HEK293 (cell line): ENCODE results near the gene CHRM5.
A peak's percentile ranks its signal among the peaks of the same experiment; 100 is the strongest.

Experiments used
- BCL6B ChIP-seq: fragments of 450-650 bp; formaldehyde crosslinking; IDR thresholded peaks from 2 replicates; pipeline ENCODE4 v1.5.1; 2017; ENCODE audit warnings: missing biosample characterization, missing genetic modification characterization
- FEZF1 ChIP-seq: fragments of 450-650 bp; formaldehyde crosslinking; IDR thresholded peaks from 2 replicates; pipeline ENCODE4 v1.5.1; 2016; ENCODE audit warnings: missing biosample characterization, missing genetic modification characterization
- GLI2 ChIP-seq: fragments of 450-650 bp; formaldehyde crosslinking; IDR thresholded peaks from 2 replicates; pipeline ENCODE4; 2017; ENCODE audit warnings: missing biosample characterization, missing genetic modification characterization, low read depth, borderline replicate concordance
- GLIS2 ChIP-seq: fragments of 450-650 bp; formaldehyde crosslinking; IDR thresholded peaks from 2 replicates; pipeline ENCODE4 v1.5.1; 2016; ENCODE audit warnings: missing biosample characterization, missing genetic modification characterization
- HIC1 ChIP-seq: fragments of 450-650 bp; formaldehyde crosslinking; IDR thresholded peaks from 2 replicates; pipeline ENCODE4 v1.5.1; 2016; ENCODE audit warnings: missing biosample characterization, missing genetic modification characterization
- OVOL3 ChIP-seq: fragments of 450-650 bp; formaldehyde crosslinking; IDR thresholded peaks from 2 replicates; pipeline ENCODE4 v1.5.1; 2016; ENCODE audit warnings: missing biosample characterization, missing genetic modification characterization
- PATZ1 ChIP-seq: fragments of 450-650 bp; formaldehyde crosslinking; IDR thresholded peaks from 2 replicates; pipeline ENCODE4 v1.5.1; 2016; ENCODE audit warnings: missing biosample characterization, missing genetic modification characterization
- SALL2 ChIP-seq: fragments of 450-650 bp; formaldehyde crosslinking; IDR thresholded peaks from 2 replicates; pipeline ENCODE4 v1.5.0; 2017; ENCODE audit warnings: missing biosample characterization, mild to moderate bottlenecking, missing genetic modification characterization, borderline replicate concordance
- SCRT2 ChIP-seq: fragments of 450-650 bp; formaldehyde crosslinking; IDR thresholded peaks from 2 replicates; pipeline ENCODE4 v1.5.1; 2016; ENCODE audit warnings: missing biosample characterization, missing genetic modification characterization
- TCF7L2 ChIP-seq: IDR thresholded peaks from 2 replicates; pipeline ENCODE4 v1.6.1; 2011; ENCODE audit warnings: low read depth, mild to moderate bottlenecking, inconsistent platforms, low read length, moderate library complexity, borderline replicate concordance
- ZBTB17 ChIP-seq: fragments of 450-650 bp; formaldehyde crosslinking; IDR thresholded peaks from 2 replicates; pipeline ENCODE4 v1.5.1; 2016; ENCODE audit warnings: missing biosample characterization, missing genetic modification characterization
- ZBTB48 ChIP-seq: fragments of 450-650 bp; formaldehyde crosslinking; IDR thresholded peaks from 2 replicates; pipeline ENCODE4 v1.5.1; 2016; ENCODE audit warnings: missing biosample characterization, missing genetic modification characterization
- ZFP41 ChIP-seq: fragments of 450-650 bp; formaldehyde crosslinking; IDR thresholded peaks from 2 replicates; pipeline ENCODE4 v1.5.1; 2016; ENCODE audit warnings: missing biosample characterization, missing genetic modification characterization, borderline replicate concordance
- ZNF146 ChIP-seq: fragments of 450-650 bp; formaldehyde crosslinking; IDR thresholded peaks from 2 replicates; pipeline ENCODE4 v1.5.1; 2016; ENCODE audit warnings: missing biosample characterization, missing genetic modification characterization
- ZNF16 ChIP-seq: fragments of 450-650 bp; formaldehyde crosslinking; IDR thresholded peaks from 2 replicates; pipeline ENCODE4 v1.5.1; 2016; ENCODE audit warnings: low read depth, missing biosample characterization, missing genetic modification characterization
- ZNF184 ChIP-seq: fragments of 450-650 bp; IDR thresholded peaks from 2 replicates; pipeline ENCODE4 v1.5.1; 2018; ENCODE audit warnings: missing biosample characterization, mild to moderate bottlenecking, missing genetic modification characterization
- ZNF2 ChIP-seq: fragments of 450-650 bp; formaldehyde crosslinking; IDR thresholded peaks from 2 replicates; pipeline ENCODE4 v1.5.1; 2016; ENCODE audit warnings: missing biosample characterization, missing genetic modification characterization
- ZNF292 ChIP-seq: fragments of 450-650 bp; formaldehyde crosslinking; IDR thresholded peaks from 2 replicates; pipeline ENCODE4 v1.5.1; 2016; ENCODE audit warnings: low read depth, missing biosample characterization, missing genetic modification characterization, borderline replicate concordance
- ZNF37A ChIP-seq: fragments of 450-650 bp; IDR thresholded peaks from 2 replicates; pipeline ENCODE4 v1.5.1; 2018; ENCODE audit warnings: missing biosample characterization, missing genetic modification characterization
- ZNF398 ChIP-seq: fragments of 450-650 bp; formaldehyde crosslinking; IDR thresholded peaks from 2 replicates; pipeline ENCODE4 v1.5.1; 2017; ENCODE audit warnings: missing biosample characterization, missing genetic modification characterization
- ZNF416 ChIP-seq: fragments of 450-650 bp; formaldehyde crosslinking; IDR thresholded peaks from 2 replicates; pipeline ENCODE4 v1.5.1; 2016; ENCODE audit warnings: missing biosample characterization, missing genetic modification characterization
- ZNF48 ChIP-seq: fragments of 450-650 bp; formaldehyde crosslinking; IDR thresholded peaks from 2 replicates; pipeline ENCODE4 v1.5.1; 2016; ENCODE audit warnings: missing biosample characterization, missing genetic modification characterization
- ZNF549 ChIP-seq: fragments of 450-650 bp; IDR thresholded peaks from 2 replicates; pipeline ENCODE4 v1.5.1; 2018; ENCODE audit warnings: missing biosample characterization, missing genetic modification characterization, mild to moderate bottlenecking, inconsistent platforms, moderate library complexity
- ZNF596 ChIP-seq: fragments of 450-650 bp; IDR thresholded peaks from 2 replicates; pipeline ENCODE4 v1.5.0; 2018; ENCODE audit warnings: missing biosample characterization, mild to moderate bottlenecking, missing genetic modification characterization, moderate library complexity
- ZNF76 ChIP-seq: fragments of 450-650 bp; formaldehyde crosslinking; IDR thresholded peaks from 2 replicates; pipeline ENCODE4; 2016; ENCODE audit warnings: low read depth, missing biosample characterization, missing genetic modification characterization, borderline replicate concordance
- ZNF777 ChIP-seq: fragments of 450-650 bp; formaldehyde crosslinking; IDR thresholded peaks from 2 replicates; pipeline ENCODE4 v1.5.1; 2017; ENCODE audit warnings: missing biosample characterization, missing genetic modification characterization, borderline replicate concordance
- ZSCAN23 ChIP-seq: fragments of 450-650 bp; formaldehyde crosslinking; IDR thresholded peaks from 2 replicates; pipeline ENCODE4 v1.5.1; 2016; ENCODE audit warnings: missing biosample characterization, missing genetic modification characterization
- TF ChIP-seq, protein P1 (sequence below): fragments of 450-650 bp; formaldehyde crosslinking; IDR thresholded peaks from 2 replicates; pipeline ENCODE4 v1.5.1; 2016; ENCODE audit warnings: missing biosample characterization, missing genetic modification characterization
- TF ChIP-seq, protein P2 (sequence below): fragments of 450-650 bp; formaldehyde crosslinking; optimal IDR thresholded peaks from 2 replicates; pipeline ENCODE3; 2016; ENCODE audit warnings: missing biosample characterization, mild to moderate bottlenecking, missing genetic modification characterization

CHRM5 gene

DNA sequence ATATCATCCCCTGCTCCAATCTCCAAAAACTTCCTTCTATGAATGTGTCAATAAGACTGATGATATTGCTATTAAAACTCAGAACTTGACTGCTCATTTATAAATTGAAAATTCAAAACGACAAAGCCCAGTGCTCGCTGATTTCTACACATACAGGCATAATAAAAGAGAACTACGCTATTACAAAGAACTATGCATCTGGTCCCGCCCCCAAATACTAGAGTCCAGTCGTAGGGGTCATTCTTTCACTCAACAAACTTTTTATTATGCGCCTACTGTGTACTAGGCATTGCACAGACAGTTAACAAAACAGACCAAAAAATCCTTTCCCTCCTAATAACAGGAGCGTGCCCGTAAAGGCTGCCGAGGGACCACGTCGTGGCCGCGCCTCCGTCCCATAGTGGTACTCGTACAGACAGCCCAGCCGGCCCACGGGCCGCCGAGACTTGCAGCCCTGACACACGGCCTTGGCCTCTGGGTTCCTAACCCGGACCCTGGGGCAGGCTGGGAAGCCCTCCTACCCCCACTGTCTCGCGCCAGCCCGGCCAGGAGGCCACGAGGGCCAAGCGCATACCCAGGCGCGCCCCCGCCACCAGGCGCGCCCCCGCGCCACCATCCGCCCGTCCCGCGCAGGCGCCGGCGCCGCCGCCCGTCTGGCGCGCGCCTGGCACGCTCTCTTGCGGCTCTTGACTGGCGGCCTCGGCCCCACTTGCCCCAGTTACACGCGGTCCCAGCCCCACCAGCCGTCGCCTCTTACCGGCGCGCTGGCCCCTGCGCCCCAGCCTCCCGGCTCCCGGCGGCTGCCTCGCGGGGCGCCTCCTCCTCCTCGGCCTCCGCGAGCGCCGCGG is 70.0 kb downstream of the CHRM5 start (continued):
- no peak for TF ChIP-seq GLI2 (tag by site-specific recombination)
- TF ChIP-seq PATZ1 = 0 out of 2 replicates have a peak, but pooled peaks have one; percentile 27
- no peak for TF ChIP-seq ZNF16 (tag by site-specific recombination)
- peak; percentile 55; the same call in 1 of the 2 replicates for TF ChIP-seq ZBTB48
- no peak for TF ChIP-seq ZNF48 (tag by site-specific recombination)
- peak; percentile 29; the same call in 1 of the 2 replicates for TF ChIP-seq GLIS2
- no peak for TF ChIP-seq ZSCAN23
- TF ChIP-seq ZNF2 (tag by site-specific recombination) = 0 out of 2 replicates have a peak, but pooled peaks have one; percentile 34
- TF ChIP-seq ZNF76 (tag by site-specific recombination) = peak; percentile 66; the same call in 1 of the 2 replicates
- TF ChIP-seq, protein P1, sequence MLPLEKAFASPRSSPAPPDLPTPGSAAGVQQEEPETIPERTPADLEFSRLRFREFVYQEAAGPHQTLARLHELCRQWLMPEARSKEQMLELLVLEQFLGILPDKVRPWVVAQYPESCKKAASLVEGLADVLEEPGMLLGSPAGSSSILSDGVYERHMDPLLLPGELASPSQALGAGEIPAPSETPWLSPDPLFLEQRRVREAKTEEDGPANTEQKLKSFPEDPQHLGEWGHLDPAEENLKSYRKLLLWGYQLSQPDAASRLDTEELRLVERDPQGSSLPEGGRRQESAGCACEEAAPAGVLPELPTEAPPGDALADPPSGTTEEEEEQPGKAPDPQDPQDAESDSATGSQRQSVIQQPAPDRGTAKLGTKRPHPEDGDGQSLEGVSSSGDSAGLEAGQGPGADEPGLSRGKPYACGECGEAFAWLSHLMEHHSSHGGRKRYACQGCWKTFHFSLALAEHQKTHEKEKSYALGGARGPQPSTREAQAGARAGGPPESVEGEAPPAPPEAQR (tag by site-specific recombination) = no peak
- TF ChIP-seq, protein P2, sequence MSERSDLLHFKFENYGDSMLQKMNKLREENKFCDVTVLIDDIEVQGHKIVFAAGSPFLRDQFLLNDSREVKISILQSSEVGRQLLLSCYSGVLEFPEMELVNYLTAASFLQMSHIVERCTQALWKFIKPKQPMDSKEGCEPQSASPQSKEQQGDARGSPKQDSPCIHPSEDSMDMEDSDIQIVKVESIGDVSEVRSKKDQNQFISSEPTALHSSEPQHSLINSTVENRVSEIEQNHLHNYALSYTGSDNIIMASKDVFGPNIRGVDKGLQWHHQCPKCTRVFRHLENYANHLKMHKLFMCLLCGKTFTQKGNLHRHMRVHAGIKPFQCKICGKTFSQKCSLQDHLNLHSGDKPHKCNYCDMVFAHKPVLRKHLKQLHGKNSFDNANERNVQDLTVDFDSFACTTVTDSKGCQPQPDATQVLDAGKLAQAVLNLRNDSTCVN (tag by site-specific recombination) = peak; percentile 70
- no peak for TF ChIP-seq FEZF1 (tag by site-specific recombination)
- 0 out of 2 replicates have a peak, but pooled peaks have one; percentile 27 for TF ChIP-seq ZNF777 (tag by site-specific recombination)
- TF ChIP-seq OVOL3 (tag by site-specific recombination) = peak; percentile 31; the same call in 1 of the 2 replicates
- no peak for TF ChIP-seq HIC1
- TF ChIP-seq ZNF596 = no peak
- no peak for TF ChIP-seq TCF7L2
- no peak for TF ChIP-seq ZFP41 (tag by site-specific recombination)
- no peak for TF ChIP-seq ZNF398 (tag by site-specific recombination)
- TF ChIP-seq ZNF37A (tag by site-specific recombination) = peak; percentile 62; the same call in 1 of the 2 replicates
- TF ChIP-seq BCL6B (tag by site-specific recombination) = no peak
- TF ChIP-seq ZNF549 (tag by site-specific recombination) = no peak
- no peak for TF ChIP-seq ZNF146 (tag by site-specific recombination)
- TF ChIP-seq ZNF184 (tag by site-specific recombination) = no peak
- TF ChIP-seq SALL2 = no peak
- no peak for TF ChIP-seq SCRT2 (tag by site-specific recombination)
- 0 out of 2 replicates have a peak, but pooled peaks have one; percentile 15 for TF ChIP-seq ZBTB17 (tag by site-specific recombination)
- no peak for TF ChIP-seq ZNF292 (tag by site-specific recombination)
- TF ChIP-seq ZNF416 (tag by site-specific recombination) = no peak
